ENCODE data around the gene CDY2B.
"Not testable (repeated sequence)": the region's sequence is repeated elsewhere in the genome, so short reads cannot be mapped to it uniquely, and the experiment has no call there.

CDY2B gene

DNA sequence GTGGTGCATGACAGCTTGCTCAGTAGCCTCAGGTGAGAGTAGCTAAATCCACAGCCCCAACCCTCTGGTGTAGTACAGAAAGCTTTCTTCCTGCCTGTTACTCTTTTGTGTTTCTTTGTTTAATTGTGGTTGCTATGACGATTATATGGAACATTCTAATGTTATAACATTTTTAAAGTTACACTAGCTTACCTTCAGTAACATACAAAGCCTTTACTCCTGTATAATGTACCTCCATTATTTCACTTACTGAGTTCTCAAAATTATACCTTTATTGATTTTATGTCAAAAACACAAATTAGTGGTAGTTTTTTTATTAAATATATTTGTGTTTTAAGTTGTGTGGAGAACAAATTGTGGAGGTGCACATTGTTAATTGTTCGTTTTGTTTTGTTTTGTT, at the start of gene CDY2B:
Gene CDY2B, minus strand, starts transcription at position 101 of the 400 bp plus-strand sequence. CDS start 328 bp downstream, outside the sequence.
- H3K4me3 ChIP-seq (ENCODE audit: low read depth, low read length); in situ Hi-C loops (cut with HindIII; ENCODE audit: low pct_ligation_motif_present, low sequenced_read_pairs); H3K27ac ChIP-seq; H3K36me3 ChIP-seq (replicated peaks); H3K27me3 ChIP-seq (replicated peaks); DNase-seq: not testable (repeated sequence)

- H3K4me3 ChIP-seq (ENCODE audit: low read depth, low read length); H3K36me3 ChIP-seq (replicated peaks); DNase-seq; H3K27me3 ChIP-seq (replicated peaks); in situ Hi-C loops (cut with HindIII; ENCODE audit: low pct_ligation_motif_present, low sequenced_read_pairs); H3K27ac ChIP-seq: not testable (repeated sequence)
Measured at GRCh38 chrY:17908009-17908408, 28.0 kb upstream of the CDY2B start.

DNA sequence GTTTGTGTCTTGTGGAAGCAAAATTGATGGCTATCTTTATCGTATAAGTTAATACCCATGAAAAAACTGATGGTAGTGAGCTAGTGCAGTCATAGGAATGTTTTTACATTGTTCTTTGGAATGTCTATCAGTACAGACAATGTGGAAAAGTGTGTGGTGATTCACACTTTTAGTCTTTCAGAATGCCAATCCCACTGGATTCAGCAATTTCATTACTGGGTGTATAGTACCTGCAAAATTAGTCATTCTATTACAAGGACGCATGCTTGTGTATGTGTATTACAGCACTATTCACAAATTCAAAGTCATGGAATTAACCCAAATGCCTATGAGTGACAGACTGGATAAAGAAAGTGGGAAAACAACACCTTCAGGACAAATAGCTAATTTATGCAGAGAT, 27.3 kb upstream of the CDY2B start:
- H3K27ac ChIP-seq; H3K4me3 ChIP-seq (ENCODE audit: low read depth, low read length); H3K27me3 ChIP-seq (replicated peaks); DNase-seq; H3K36me3 ChIP-seq (replicated peaks); in situ Hi-C loops (cut with HindIII; ENCODE audit: low pct_ligation_motif_present, low sequenced_read_pairs): not testable (repeated sequence)

DNA sequence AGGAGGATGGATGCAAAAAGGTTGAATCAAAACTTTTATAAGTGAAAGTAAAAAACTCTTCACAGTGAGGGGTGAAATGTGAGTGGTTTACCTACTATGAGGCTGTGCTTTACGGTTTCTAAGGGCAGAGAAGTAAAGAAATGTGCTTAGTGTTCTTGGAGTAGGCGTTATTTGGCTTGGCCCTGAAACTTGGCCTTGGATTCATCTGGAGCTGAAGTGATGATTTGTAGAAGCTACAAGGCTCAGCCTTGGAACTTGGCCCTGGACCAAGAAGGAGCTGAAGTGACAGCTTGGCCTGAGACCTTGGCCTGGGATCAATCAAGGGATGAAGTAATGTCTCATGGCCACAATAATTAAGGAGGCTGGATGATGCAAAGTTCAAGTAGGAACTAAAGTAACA, 1.7 kb upstream of the CDY2B start:
- H3K27me3 ChIP-seq (replicated peaks); DNase-seq; in situ Hi-C loops (cut with HindIII; ENCODE audit: low pct_ligation_motif_present, low sequenced_read_pairs); H3K4me3 ChIP-seq (ENCODE audit: low read depth, low read length); H3K27ac ChIP-seq; H3K36me3 ChIP-seq (replicated peaks): not testable (repeated sequence)

- in situ Hi-C loops (cut with HindIII; ENCODE audit: low pct_ligation_motif_present, low sequenced_read_pairs); H3K4me3 ChIP-seq (ENCODE audit: low read depth, low read length); H3K36me3 ChIP-seq (replicated peaks); DNase-seq; H3K27me3 ChIP-seq (replicated peaks); H3K27ac ChIP-seq: not testable (repeated sequence)
Measured at GRCh38 chrY:17876767-17877166, 3.3 kb downstream of the CDY2B start.

GRCh38 chrY:17875401-17875800, 4.6 kb downstream of the CDY2B start:
- DNase-seq; in situ Hi-C loops (cut with HindIII; ENCODE audit: low pct_ligation_motif_present, low sequenced_read_pairs): not testable (repeated sequence)

GRCh38 chrY:17871194-17871903, 8.7 kb downstream of the CDY2B start:
- in situ Hi-C loops (cut with HindIII; ENCODE audit: low pct_ligation_motif_present, low sequenced_read_pairs); DNase-seq; H3K4me3 ChIP-seq (ENCODE audit: low read depth, low read length); H3K27me3 ChIP-seq (replicated peaks); H3K36me3 ChIP-seq (replicated peaks); H3K27ac ChIP-seq: not testable (repeated sequence)

More at GRCh38 chrY:17875401-17875800, 4.6 kb downstream of the CDY2B start:
- not testable (repeated sequence) for H3K4me3 ChIP-seq (ENCODE audit: low read depth, low read length); H3K36me3 ChIP-seq (replicated peaks); H3K27me3 ChIP-seq (replicated peaks); H3K27ac ChIP-seq

- in situ Hi-C loops (cut with HindIII; ENCODE audit: low pct_ligation_motif_present, low sequenced_read_pairs); H3K4me3 ChIP-seq (ENCODE audit: low read depth, low read length); H3K27me3 ChIP-seq (replicated peaks); H3K27ac ChIP-seq; H3K36me3 ChIP-seq (replicated peaks); DNase-seq: not testable (repeated sequence)
Measured at GRCh38 chrY:17870737-17871136, 9.3 kb downstream of the CDY2B start.

DNA sequence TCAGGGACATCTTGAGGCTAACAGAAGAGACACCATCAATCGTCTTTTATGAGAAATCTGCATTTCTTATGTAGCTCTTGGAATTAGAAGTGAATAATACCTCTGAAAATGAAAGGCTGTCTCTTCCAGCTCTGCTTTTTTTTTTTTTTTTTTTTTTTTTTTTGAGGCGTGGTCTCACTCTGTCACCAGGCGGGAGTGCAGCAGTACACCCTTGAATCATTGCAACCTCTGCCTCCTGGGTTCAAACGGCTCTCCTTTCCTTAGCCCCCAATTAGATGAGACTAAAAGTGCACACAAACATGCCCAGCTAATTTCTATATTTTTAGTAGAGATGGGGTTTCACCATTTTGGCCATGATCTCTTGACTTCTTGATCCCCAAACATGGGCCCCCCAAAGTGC, 12.2 kb downstream of the CDY2B start:
- in situ Hi-C loops (cut with HindIII; ENCODE audit: low pct_ligation_motif_present, low sequenced_read_pairs); H3K36me3 ChIP-seq (replicated peaks); DNase-seq; H3K4me3 ChIP-seq (ENCODE audit: low read depth, low read length); H3K27me3 ChIP-seq (replicated peaks); H3K27ac ChIP-seq: not testable (repeated sequence)

- H3K4me3 ChIP-seq (ENCODE audit: low read depth, low read length); DNase-seq; in situ Hi-C loops (cut with HindIII; ENCODE audit: low pct_ligation_motif_present, low sequenced_read_pairs); H3K27ac ChIP-seq; H3K27me3 ChIP-seq (replicated peaks); H3K36me3 ChIP-seq (replicated peaks): not testable (repeated sequence)
Measured at GRCh38 chrY:17860634-17861033, 19.4 kb downstream of the CDY2B start.

GRCh38 chrY:17856963-17857848, 22.8 kb downstream of the CDY2B start:
- H3K27me3 ChIP-seq (replicated peaks); H3K27ac ChIP-seq; H3K4me3 ChIP-seq (ENCODE audit: low read depth, low read length); in situ Hi-C loops (cut with HindIII; ENCODE audit: low pct_ligation_motif_present, low sequenced_read_pairs); H3K36me3 ChIP-seq (replicated peaks); DNase-seq: not testable (repeated sequence)

DNA sequence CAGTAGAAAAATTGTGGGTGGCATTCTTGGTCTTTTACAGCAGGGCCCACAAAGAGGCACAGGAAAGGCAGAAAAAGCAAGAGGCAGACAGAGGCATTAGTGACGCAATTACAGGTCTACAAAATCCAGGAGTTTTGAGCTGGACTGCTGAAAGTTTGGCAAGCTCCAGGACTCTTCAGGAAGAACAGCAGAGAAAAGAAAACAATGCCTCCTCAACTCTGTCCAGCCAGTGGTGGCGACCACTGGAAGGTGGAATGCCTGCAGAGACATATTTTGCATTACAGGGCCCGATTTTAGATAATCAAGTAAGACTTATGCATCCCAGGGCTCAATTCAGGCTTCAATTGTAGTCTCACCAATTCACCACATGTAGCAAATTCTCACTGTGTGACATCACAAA, 23.5 kb downstream of the CDY2B start:
- in situ Hi-C loops (cut with HindIII; ENCODE audit: low pct_ligation_motif_present, low sequenced_read_pairs); DNase-seq; H3K36me3 ChIP-seq (replicated peaks); H3K4me3 ChIP-seq (ENCODE audit: low read depth, low read length); H3K27ac ChIP-seq; H3K27me3 ChIP-seq (replicated peaks): not testable (repeated sequence)

- H3K27me3 ChIP-seq (replicated peaks); H3K36me3 ChIP-seq (replicated peaks); DNase-seq; in situ Hi-C loops (cut with HindIII; ENCODE audit: low pct_ligation_motif_present, low sequenced_read_pairs); H3K4me3 ChIP-seq (ENCODE audit: low read depth, low read length); H3K27ac ChIP-seq: not testable (repeated sequence)
Measured at GRCh38 chrY:17849131-17849530, 30.9 kb downstream of the CDY2B start.

DNA sequence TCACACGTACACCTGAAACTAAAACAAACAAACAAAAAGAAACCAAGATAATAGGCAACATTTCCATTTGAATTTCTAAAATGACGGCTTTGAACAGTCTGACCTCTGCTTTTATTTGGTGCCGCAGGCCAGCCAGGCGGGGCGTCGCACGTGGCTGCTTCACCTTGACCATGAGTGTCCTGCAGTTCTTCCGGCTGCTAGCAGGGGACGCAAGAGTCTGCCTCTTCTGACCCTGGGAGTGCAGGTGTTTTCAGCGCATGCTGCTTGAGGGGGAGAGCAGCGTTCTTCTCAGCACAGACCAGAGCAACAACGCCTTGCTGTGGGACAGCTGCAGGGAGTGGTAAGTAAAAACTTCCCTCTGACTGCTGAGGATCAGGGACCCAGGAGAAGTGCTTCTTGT, 47.9 kb downstream of the CDY2B start:
- in situ Hi-C loops (cut with HindIII; ENCODE audit: low pct_ligation_motif_present, low sequenced_read_pairs); H3K4me3 ChIP-seq (ENCODE audit: low read depth, low read length); H3K27ac ChIP-seq; DNase-seq; H3K27me3 ChIP-seq (replicated peaks); H3K36me3 ChIP-seq (replicated peaks): not testable (repeated sequence)
